Muscle of back (tissue), 11 donors: Measurements from ENCODE around the gene SNAP25. TPM values are rescaled to one million over a fixed set of nuclear protein-coding genes. Genes with fewer than 3 reads are reported as not detected.

Experiments used
- DNase-seq, 3 donors: peaks; one replicate each; pipeline versions ENCODE4 v3.0.0 to v3.0.0-alpha.2; 2013
- polyA plus RNA-seq, 10 donors: library from polyadenylated mRNA; unstranded; fragments of 120-200 nt; gene quantifications; one replicate each; pipeline ENCODE4 v1.2.1, GENCODE V29; 2013; ENCODE audit not compliant: insufficient read length in 10 of 10

The SNAP25 gene
- polyA plus RNA-seq, 10 donors = 2.3 to 7.6 (median 3.4) TPM

DNA sequence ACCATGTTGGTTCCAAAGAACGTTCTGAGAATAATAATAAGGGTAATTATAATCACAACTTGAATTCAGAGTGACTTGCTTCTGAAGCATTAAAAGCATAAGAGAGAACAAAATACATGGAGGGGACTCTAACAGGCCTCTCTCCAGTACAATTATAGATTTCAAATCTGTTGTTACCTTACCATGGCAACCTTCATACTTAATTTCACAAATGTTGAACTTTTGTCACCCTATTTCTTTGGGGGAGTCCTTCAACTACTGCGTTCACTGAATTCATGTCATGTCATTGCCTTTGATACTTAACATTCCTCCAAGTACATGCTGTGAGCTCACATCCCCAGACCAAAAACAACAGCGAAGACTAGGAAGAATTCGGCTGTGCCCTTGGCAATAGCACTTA, 111.4 kb downstream of the SNAP25 start:
- no peak for DNase-seq

DNA sequence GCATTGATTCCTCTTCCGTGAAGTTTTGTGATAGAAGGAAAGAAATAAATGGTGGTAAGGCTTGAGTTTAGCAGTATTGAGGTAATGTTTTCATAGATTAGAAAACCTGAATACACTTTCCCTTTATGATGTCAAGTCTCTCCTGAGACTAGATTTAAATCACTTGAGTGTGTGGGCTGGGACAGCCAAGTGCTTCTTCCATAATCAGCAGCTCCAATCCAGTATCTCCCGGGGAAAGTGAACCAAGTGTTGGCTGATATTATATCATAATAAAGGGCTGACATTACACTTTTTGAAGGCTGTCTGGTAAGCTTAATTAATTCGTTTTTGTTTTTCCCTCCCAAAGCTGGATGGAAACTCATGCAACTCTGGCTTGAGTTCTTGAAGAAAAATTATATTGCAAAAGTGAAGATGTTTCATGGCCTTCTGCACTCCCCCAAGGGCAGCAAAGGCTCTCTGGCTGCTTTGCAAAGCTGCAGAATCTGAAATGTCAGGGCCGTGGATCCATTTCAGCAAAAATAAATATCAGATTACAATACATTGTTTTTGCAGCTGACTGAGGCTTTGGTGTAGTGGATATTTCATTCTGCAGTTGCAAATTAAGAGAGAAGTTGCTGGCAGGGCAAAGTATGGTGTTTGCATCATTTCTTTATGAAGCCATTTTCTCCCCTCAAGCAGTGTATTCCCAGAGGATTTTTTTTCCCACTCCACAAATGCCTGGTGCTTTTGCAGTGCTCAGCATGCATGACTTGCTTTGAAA, 114.2 kb downstream of the SNAP25 start:
- DNase-seq = peak; percentile 35 to 81 (median 53)

DNA sequence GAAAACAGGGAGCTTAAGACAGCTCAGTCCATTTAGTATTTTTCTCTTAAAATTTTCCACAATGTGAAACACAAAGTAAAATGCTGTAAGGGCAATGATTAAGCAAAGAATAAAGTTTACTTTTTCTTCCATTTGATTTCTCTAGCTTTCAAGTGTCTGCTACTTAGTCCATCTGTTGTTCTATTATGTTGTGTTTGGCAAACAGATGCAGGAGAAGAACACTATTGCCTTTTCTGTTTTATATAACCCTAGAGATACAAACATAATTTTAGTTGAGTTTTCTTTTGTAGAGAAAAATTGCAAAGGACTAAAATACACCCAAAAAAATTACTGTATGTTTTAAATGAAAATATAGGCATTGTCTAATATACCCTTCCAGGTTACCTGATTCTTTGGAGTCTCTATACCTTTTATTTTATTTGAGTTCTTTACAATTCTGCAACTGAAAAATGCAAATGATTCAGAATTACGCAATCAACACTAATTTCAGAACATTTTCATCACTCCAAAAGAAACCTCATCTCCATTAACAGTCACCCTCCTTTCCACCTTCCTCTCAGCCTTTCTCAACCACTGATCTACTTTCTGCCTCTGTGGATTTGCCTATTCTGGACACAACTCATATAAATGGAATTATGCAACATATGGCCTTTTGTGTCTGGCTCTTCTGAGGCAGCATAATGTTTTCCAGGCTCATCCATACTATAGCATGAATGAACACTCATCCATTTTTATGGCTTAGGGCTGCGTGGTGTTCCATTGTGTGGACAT, 118.5 kb downstream of the SNAP25 start:
- DNase-seq = peak in 2 of 3 donors; percentile 18 to 36

DNA sequence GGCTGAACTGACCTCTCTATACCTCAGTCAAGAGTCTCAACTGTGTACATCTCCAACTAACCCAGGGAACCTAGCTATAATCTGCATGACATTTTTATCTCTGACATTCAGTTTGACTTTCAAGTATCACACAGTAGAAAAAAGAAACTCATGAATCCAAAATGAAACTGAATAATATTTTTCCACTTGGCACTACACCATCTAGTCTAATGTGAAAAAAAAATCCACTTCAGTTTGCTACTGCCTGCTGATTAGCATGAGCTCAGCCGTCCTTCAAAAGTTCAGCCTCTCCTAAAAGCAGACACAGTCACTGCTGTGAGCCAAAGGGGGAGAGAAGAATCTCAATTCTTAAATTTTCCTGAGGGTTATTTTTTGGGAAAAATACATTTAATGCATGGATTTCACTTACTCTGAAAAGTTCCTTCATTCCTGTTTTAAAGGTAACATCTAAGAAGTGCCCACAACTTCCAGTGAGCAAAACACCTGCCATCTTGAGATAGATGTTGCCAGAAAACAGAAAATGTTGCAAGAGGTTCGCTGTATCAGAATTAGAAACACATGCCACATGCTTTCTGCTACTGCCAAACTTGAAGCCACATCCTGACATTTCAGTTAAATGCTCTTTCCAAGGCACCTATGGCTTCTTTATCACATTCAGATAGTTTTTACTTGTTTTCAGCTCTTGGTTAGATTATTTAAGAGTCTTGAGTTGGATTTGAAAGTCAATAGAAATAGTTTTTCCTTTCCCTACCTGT, 120.0 kb downstream of the SNAP25 start:
- DNase-seq = no peak

- DNase-seq = no peak
These were observed 121.0 kb downstream of the SNAP25 start for GRCh38 chr20:10339609-10340008.

DNA sequence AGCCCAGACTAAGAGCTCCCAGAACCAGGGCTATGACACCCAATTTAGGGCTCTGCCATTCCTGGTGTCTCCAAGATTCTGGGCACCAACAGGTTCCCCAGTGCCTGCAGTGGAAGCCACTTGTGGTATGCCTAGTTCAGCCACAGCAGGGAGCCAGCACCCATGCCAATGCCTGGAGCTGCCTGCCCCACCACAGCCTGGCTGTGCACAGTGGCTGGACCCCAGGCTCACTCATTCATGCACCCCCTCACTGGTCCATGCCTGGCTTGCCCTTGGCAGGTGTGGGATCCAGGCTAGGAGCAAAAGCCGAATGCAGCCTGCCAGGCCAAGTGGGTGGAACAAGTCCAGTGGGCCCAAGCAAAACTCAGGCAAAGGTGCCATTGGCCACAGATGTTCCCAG, 123.5 kb downstream of the SNAP25 start:
- no peak for DNase-seq

DNA sequence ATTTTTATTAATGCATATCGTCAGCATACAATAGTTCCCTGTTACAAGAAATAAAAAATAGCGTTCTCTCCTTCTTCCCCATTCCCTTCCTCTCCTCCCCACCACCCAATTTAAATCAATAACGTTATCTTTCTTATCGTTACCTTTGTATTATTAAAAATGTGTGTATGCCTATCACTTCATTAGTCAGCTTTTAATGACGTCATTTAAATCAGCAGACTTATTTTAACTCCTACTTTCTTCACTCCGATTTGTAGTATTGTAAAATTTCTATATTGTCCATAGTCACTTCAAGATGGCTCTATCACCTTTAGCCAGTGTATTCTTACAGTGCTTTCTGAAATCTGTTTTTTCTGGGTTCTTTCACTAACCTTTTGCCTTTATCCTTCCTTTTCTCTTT, 126.3 kb downstream of the SNAP25 start:
- no peak for DNase-seq

DNA sequence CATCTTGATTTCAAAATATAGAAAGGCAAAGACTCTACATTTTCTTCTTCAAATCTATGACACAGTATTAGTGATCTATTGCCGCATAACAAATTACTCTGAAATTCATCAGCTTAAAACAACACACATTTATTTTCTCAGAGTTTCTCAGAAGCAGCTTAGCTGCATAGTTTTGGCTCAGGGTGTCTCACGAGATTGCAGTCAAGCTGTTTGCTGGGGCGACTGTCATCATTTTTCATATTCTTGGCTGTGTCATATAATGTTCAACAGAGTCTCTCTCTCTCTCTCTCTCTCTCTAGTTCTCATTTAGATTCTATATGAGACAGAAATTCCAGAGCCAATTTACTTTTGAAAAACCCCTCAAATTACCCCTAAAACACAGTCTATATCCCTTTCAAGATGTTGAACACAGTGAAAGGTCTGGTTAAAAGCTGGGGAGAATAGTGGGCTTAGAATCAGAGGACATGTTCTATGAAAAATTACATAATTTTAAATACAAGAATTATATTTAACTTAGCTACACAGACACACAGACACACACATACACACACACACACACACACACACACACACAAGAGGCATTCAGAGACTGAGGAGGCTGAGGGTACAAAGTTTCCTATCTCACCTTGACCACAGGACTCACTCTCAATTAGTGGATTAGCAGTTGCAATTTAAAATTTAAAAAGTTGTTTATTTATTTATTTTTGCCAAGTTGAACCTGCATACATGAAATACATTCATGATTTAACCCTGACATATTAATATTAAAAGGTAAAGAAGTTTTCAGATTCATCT, 128.7 kb downstream of the SNAP25 start:
- peak in 1 of 3 donors; percentile 19 for DNase-seq

DNA sequence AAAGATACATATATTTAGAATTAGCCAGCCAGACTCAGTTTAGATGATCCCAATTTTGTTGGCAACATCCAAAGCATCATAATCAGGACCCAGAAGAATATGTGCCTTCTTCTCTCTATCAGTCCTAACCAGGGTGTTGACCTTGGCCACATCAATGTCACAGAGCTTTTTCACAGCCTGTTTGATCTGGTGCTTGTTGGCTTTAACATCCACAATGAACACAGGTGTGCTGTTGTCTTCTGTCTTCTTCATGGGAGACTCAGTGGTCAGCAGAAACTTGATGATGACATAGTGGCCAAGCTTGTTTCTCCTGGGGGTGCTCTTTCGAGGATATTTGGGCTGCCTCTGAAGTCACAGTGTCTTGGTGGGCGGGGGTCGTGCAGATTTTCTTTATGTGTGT, 130.5 kb downstream of the SNAP25 start:
- DNase-seq = no peak

- DNase-seq = no peak
These were observed 131.7 kb downstream of the SNAP25 start for GRCh38 chr20:10350188-10350842.

GRCh38 chr20:10352934-10353824, 134.5 kb downstream of the SNAP25 start:
- no peak for DNase-seq

- no peak for DNase-seq
These were observed 138.0 kb downstream of the SNAP25 start for GRCh38 chr20:10356628-10357027.

Other genes with a start within 250 kb of the SNAP25 start
- 1 to 10 TPM; 1.0 to 1.8 (median 1.2) TPM for gene ANKEF1, start 183.8 kb upstream of the SNAP25 start, polyA plus RNA-seq
- 10 to 100 TPM; 16.9 to 23.2 (median 20.4) TPM for gene MKKS, start 215.4 kb downstream of the SNAP25 start, polyA plus RNA-seq
- gene SLX4IP, start 216.5 kb downstream of the SNAP25 start, polyA plus RNA-seq = 1 to 10 TPM; 3.0 to 6.3 (median 4.2) TPM